ENCODE results near the gene TP53BP1.

- no peak for TF ChIP-seq CTCF (IDR thresholded peaks at IDR 0.05)
- TF ChIP-seq POLR2A (IDR thresholded peaks at IDR 0.05): no peak
These were observed 30.7 kb upstream of the TP53BP1 start for GRCh38 chr15:43523646-43524045.
